Measurements from ENCODE around the gene FAM81A.
"Not testable (repeated sequence)": the region's sequence is repeated elsewhere in the genome, so short reads cannot be mapped to it uniquely, and the experiment has no call there.

The FAM81A gene

DNA sequence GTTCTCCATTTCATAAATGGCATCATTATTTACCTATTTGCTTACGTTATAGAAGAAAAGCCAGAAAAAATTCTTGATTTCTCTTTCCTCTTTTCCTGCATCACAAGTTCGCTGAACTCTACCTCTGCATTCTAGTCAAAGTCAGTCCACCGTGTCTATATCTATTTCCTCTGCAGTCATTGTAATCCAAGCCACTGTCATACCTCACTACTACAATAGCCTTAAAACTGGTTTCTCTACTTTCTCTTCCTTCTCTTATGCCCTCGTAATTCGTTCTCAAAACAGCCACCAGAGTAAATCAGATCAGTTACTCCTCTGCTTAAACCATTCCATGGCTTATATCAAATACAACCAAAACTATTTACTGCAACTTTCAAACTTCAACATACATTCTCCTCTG lies 13.4 kb upstream of the FAM81A start:
- DNase-seq (ENCODE audit: low read depth in 1 of 2, low spot score in 1 of 2) = no peak

DNA sequence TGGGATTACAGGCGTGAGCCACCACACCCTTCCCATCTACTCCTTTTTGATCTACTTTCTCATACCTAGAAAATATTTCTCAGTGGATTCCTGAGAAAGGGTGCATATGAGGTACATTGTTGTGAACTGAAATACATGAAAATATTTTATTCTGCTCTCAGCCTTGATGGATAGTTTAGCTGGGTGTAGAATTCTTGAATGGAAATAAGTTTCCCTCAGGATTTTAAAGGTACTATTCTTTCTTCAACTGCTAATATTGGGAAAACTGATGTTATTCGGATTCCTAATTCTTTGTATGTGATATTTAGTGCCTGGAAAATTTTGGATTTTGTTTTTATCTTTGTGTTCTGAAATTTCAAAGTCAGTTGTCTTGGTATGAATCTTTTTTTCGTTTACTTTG lies 9.1 kb upstream of the FAM81A start:
- not testable (repeated sequence) for DNase-seq (ENCODE audit: low read depth in 1 of 2, low spot score in 1 of 2)

DNA sequence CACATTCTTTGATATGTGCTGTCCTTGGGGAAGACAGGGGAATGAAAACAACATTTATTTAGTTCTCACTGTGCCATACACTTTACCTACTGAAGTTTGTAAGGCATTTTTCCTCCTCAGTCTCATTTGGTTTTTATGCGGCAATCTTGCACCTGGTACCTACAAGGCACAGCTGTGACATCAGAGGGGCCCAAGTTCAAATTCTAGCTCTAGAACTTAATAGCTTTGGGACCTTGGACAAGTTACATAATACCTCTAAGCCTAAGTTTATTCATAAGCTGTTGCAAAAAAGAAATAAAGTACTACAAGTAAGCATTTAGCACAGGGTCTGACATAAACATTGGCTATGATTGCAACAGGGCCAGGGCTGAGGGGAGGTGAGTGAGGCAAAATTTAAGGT lies 5.6 kb upstream of the FAM81A start:
- DNase-seq (ENCODE audit: low read depth in 1 of 2, low spot score in 1 of 2) = no peak

DNA sequence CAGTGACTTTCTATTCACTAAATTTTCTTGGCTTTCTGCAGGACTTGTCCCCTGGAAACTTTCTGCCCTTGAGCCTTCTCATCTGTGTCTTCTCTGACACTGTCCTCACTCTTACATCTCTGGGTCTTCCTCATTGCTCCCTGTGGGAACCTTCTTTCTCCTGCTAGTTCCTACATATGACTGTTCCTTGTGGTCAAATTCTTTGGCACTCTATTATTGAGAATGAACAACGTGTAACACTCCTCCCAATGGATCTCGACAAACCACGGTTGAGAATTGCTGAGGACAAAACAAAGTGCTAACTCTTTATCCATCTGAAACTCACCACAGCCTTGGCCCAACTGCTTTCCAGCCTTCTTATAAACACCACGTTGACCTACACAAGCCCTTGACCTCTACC lies 3.5 kb upstream of the FAM81A start:
- DNase-seq (ENCODE audit: low read depth in 1 of 2, low spot score in 1 of 2) = no peak

DNA sequence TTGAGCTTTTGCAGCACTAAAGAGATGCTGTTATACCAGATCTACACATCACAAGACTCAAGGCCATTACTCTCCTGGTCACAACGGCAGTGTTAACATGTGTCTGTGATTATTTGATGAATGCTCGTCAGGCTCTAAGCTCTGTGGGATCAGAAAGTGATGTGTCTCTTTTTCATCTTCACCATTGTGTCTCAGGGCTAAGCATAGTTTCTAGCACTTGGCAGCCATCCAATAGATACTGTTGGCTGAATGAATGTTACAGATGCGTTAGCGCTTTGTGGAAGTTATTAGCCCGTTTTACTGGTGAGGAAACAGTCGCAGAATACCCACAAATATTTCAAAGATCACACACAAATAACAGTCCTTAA lies 1.2 kb upstream of the FAM81A start:
- DNase-seq (ENCODE audit: low read depth in 1 of 2, low spot score in 1 of 2) = no peak

DNA sequence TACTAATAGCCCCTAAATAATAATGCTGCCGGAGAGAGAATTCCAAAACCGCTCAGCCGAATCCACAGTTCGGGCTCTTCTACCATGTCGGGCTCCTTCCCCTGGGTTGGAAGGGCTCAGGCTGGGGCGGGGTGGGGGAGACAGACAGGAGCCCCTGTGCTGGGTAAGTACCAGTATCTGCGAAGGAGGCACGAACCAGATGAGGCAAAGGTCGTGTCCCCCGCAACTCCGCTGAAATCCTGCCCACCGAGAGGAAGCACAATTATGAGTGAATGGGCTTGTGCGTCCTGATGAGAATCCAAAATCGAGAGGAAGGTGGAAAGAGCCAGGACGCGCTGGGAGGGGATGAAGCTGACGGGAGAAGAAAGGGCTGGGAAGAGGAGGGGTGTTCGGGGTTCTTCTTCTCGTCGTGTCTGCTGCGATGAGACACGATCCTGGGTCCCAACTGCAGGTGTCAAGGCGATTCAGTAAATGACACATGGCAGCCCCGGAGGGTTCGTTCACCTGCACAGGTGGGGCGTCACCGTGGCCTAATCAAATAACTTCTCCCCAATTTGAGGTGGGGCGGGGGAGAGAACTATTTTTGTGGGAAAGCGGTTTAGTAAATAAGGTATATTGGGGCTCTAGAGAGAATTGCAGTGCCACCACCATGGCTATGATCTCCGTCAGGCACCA lies 707 bp upstream of the FAM81A start:
- no peak for DNase-seq (ENCODE audit: low read depth in 1 of 2, low spot score in 1 of 2)

DNA sequence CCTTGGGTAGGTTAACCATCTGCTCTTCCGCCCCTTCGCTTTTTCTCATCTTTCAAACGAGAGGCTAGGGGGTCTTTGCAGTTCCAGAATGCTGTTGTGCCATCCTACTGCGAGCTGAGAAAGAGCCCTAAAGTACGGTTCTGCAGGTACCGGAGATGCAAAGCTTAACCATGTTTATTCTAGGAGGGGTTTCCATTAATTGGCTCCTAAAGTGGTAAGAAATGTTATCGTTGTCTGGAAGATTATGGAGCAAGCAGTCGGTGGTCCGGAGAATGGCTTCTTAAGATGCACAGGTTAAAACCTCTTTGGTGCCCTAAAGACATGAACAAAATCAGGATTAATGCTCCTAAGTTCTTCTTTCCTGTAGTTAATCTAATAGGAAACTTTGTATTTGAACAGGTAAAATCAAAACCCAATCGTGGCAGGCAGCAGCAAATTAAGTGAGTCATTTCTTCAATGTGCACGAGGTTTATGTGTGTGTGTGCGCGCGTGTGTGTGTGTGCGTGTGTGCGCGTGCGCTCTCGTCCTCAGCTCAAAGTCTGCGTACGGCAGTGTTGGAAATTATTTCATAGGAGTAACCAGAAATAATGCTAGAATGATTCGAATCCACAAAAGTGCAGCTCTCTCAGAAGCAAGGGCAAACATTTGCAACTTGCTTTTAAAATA lies 772 bp downstream of the FAM81A start:
- no peak for DNase-seq (ENCODE audit: low read depth in 1 of 2, low spot score in 1 of 2)

DNA sequence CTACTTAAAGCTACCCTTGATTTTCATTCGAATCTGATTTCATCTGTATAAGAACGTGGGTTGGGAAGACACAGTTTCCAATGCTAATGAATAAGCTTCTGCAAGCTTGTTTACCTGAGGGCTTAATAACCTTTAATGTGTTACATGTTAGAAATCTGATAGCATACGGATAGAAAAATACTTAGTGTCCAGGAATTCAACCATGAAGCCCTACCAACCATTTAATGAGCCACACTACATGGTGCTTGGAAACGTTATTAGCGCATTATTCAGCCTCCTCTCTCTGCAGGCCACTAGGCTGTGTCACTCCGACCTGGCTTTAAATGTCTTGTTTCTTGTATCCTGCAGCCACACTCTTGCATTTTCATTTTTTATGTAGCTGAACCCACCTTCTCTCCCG lies 1.6 kb downstream of the FAM81A start:
- no peak for DNase-seq (ENCODE audit: low read depth in 1 of 2, low spot score in 1 of 2)

DNA sequence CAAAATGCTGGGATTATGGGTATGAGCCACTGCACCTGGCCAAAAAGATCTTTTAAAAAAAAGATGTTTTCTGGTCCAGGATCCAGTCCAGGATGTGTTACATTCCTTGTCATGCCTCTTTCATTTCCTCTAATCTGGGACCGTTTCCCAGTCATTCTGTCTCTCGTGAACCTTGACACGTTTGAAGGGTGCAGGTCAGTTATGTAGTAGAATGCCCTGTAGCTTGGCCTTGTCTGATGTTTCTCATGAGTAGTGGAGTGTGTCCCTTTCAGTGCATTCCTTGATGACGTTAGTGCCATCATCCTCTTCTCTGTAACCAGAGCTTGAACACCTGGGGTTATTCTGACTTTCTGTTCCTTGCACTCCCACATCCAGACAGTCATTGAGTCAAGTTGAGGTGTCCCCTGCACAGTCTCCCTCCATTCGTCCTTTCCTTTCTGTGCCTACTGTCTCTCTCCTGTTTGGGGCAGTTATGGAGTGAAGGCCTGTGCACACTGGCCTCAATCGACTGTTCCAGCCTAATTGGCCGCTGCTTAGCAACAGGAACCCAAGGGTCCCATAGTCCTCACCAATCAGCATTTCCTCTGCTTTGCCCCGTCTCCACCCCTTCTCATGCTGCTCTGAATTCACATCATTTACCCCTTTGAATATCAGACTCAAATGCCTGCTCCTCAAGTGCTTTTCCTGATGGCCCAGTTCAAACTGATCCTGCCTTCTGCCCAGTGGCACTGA lies 5.5 kb downstream of the FAM81A start:
- no peak for DNase-seq (ENCODE audit: low read depth in 1 of 2, low spot score in 1 of 2)

DNA sequence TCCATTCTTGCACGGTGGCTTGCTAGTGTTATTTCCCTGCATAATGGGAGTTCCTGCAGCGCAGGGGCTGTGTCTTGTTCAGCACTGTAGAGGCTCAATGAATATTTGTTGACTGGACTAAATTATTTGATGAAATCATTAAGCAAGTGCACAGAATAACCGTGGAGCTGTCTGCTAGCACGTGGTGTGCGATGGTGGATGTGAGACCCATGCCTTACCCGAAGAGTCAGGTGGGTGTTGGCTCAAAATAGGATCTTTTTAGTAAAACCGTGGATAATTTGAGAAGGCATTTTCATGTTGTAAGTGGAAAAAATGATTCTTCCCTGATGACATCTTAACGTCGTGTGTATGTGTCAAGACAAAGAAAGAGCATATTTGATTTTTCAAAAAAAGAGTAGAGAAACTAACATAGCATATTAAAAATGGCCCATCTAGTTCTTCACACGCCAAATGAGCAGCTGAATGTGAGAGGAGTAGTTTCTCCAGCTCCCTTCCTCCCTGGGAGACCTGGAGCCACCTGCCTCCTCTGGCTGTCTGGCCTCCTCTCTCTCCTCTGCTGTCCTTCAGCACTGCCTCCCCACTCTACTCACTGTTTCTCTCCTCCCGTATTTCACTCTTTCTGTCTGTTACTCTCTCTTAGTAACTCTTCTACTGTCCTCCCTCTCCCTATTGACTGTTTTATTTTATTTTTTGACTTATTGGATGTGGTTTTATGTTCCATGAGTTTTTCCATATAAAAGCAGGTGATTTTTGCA lies 6.3 kb downstream of the FAM81A start:
- DNase-seq (ENCODE audit: low read depth in 1 of 2, low spot score in 1 of 2) = no peak

DNA sequence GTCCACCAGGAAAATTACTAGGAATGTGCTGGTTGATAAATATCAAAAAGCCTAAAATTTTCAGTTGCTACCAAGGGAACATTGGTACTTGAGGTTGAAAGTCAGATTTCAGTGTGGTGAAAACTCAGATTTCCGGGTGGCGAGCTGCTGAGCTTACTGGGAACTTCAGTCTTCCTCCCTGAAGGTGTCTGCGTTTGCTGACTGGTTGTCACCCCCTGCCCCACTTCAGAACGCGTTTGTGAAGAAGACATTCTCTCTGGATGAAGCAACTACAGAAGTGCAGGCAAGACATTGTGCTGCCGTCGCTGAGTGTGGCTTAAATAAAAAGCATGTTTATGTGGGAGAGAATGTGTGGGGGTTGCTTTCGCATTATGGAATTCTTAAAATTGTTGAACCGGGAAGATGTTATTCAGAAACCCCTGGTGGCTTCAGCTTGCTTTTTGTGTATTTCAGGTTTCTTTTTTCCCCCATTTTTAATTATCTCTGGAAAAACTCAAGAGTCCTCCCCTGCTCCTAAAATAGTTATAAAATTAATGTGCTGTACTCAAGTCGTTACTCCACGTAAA lies 7.1 kb downstream of the FAM81A start:
- no peak for DNase-seq (ENCODE audit: low read depth in 1 of 2, low spot score in 1 of 2)

DNA sequence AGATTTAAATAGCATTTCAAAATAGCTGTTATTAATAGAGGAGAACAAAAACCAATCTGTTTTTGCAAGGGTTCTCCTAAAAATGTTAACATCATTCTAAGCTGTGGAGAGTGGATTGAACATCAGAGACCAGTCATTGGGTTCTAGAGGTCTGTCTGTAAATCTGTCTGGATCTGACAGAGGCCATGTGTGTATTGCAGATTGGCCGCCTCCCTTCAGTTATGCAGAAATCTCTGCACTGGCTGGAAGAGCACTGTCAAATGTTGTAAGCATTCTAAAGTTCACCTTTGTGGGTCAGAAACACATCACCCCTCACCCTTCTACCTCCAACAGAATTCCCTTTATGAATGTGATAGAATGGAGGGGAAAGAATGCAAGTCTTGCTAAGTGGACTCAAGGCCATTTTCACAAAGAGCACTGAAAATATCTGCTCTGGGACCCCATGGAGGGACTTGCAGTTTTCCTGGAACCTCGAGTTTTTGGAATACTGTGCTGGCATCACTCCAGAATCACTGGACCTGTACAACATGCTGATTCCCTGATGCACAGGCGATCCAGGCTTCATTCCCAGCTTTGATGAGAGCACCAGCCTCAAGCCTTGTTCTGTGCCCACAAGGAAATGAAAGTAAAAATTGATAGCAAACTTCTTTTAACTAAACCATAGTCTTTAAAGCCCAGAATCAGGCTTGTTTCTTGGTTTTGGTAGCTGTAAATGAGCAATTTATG lies 8.4 kb downstream of the FAM81A start:
- DNase-seq (ENCODE audit: low read depth in 1 of 2, low spot score in 1 of 2) = no peak

DNA sequence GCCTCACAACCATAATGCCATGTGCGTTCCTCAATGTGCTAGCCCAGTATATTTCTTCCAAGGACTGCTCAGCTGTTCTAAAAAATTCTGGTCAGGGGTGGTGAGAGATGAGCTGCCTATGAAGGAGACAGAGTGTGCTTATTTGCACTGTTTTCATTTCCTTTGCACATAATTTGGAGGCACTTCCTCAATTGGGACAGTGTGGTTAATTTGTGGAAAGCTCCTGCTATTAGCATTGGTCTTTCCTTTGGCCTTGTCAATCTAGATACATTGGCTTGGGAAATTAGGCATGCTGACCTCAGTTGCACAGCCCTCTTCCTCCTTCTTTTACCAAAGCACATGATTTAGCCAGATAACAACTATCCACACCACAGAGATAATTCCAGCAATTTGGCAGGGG lies 9.4 kb downstream of the FAM81A start:
- no peak for DNase-seq (ENCODE audit: low read depth in 1 of 2, low spot score in 1 of 2)

DNA sequence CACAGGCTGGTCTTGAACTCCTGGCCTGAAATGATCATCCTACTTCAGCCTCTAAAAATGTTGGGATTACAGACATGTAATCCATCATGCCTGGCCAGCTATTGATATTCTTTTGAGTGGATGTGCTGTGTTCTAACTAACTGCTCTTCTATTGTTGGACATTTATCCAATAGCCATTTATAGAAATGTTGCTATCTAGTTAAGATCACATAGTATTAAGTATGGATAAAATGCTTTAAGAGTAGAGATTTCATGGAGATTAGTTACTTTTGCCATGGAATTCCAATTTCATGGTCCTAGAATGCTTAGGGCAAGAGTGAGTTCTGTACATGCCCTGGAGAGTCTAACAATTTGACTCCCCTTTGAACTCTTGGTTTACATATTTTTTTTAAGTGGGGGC lies 10.9 kb downstream of the FAM81A start:
- DNase-seq (ENCODE audit: low read depth in 1 of 2, low spot score in 1 of 2) = no peak

DNA sequence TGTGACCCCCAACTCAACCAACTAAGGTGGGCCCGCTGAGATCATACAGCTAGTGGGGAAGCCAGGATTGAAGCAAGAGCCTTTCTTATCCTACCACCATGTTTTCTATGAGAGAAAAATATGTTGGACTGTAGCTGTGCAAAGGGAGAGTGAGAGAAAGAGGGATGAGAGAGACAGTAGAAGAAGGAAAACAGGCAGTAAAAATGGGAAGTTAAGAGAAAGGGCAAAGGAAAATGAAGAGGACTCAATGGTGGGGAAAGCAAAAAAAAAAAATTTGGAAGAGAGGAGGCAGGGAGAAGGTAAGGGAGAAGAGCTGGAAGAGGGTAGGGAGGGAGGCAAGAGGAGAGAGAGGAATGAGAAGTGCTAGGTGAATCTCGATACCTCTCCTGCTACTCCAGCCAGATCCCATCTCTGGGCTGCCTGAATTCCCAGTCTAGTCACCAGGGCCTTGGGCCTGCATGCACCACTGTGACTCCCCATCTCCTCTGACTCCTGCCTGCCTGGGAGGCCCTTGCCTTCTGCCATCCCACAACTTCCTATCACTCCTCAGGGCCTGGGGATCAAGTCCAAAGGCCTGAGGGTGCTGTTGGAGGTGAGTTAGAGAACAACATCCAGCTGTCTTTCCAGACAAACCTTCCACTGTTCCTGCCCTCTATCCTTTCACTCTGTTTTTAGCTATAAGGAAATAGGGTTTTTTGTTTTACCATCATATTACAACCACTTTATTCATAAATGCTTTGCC lies 15.7 kb downstream of the FAM81A start:
- no peak for DNase-seq (ENCODE audit: low read depth in 1 of 2, low spot score in 1 of 2)

DNA sequence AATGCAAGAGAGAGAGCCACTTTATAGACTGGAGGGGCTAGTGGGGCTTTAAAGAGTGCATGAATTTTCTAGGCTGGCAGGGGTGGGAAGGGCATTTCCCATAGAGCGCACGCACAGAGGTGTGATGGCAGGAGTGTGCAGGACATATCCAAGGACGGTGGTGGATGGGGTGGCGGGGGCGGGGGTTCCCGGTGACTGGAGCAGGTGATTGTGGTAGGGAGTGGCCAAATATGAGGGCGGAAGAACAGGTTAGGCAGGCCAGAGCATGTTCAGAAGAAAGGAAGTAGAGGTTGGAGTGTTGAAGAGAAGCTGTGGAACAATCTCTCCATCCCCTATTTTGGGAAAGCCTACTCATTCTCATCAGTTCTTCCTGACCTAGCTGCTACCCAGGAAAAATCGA lies 18.1 kb downstream of the FAM81A start:
- no peak for DNase-seq (ENCODE audit: low read depth in 1 of 2, low spot score in 1 of 2)

DNA sequence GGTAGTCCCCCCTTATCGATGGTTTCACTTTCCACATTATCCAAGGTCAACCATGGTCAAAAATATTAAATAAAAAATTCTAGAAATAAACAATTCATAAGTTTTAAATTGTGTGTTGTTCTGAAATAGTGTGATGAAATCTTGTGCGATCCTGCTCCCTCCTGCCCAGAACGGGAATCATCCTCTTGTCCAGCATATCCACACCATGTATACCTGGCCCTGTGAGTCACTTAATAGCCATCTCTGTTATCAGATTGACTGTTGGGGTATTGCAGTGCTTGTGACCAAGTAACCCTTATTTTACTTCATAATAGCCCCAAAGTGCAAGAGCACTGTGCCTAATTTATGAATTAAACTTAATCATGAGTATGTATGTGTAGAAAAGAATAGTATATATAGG lies 19.1 kb downstream of the FAM81A start:
- no peak for DNase-seq (ENCODE audit: low read depth in 1 of 2, low spot score in 1 of 2)

DNA sequence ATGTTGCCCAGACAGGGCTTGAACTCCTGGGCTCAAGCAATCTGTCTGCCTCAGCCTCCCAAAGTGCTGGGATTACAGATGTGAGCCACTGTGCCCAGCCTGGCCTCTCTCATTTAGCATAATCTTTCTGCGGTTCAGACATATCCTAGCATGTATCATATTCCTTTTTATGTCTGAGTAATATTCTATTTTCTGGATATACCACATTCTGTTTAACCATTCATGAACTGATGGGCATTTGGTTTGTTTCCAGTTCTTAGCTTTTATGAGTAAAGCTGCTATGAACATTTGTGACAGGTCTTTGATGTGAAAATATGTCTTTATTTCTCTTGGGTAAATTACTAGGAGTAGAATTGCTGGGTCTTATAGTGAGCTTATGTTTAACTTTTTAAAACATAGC lies 23.5 kb downstream of the FAM81A start:
- DNase-seq (ENCODE audit: low read depth in 1 of 2, low spot score in 1 of 2) = no peak

DNA sequence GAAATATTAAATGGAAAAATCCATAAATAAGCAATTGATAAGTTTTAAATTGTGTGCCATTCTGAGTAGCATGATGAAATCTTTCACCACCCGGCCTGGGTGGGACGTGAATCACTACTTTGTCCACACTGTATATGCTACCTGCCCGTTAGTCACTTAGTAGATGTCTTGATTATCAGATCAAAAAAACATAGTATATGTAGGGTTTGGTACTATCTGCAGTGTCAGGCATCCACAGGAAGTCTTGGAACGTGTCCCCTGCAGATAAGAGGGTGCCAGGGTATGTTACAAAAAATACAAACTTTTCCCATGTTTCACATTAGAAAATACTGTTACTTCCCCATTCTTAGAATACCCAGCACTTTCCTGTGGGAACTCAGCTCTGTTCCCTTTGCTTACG lies 35.2 kb downstream of the FAM81A start:
- no peak for DNase-seq (ENCODE audit: low read depth in 1 of 2, low spot score in 1 of 2)

DNA sequence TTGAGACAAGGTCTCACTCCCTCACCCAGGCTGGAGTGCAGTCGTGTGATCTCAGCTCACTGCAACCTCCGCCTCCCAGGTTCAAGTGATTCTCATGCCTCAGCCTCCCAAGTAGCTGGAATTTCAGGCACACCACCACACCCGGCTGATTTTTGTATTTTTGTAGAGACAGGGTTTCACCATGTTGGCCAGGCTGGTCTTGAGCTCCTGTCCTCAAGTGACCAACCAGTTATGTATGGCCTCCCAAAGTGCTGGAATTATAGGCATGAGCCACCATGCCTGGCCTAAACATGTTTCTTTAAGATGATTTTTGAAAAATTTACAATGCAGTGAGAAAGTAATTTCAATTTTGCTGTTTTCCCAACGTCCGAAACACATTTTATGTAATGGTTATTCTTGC lies 37.2 kb downstream of the FAM81A start:
- DNase-seq (ENCODE audit: low read depth in 1 of 2, low spot score in 1 of 2) = not testable (repeated sequence)
